Mesenchymal stem cell (in vitro differentiated cells and primary cell): ENCODE measurements around the gene LCN9.
"Not testable (repeated sequence)": the region's sequence is repeated elsewhere in the genome, so short reads cannot be mapped to it uniquely, and the experiment has no call there.

Source experiments
- DNase-seq: peaks from one replicate; pipeline ENCODE4 v3.0.0-alpha.2; 2013
- H2AFZ ChIP-seq: one replicate; pipeline ENCODE4 v1.6.1; 2013; ENCODE audit warnings: low read depth, mild to moderate bottlenecking, control low read depth, inconsistent platforms, low read length, moderate library complexity
- H2AK5ac ChIP-seq: 2 replicates; pipeline ENCODE4 v1.6.1; 2013; ENCODE audit warnings: low read length, moderate library complexity, mild to moderate bottlenecking, inconsistent platforms; ENCODE audit not compliant: severe bottlenecking
- H2BK120ac ChIP-seq: one replicate; pipeline ENCODE4 v1.6.1; 2013; ENCODE audit warnings: low read depth, mild to moderate bottlenecking, inconsistent platforms, low read length, moderate library complexity
- H2BK12ac ChIP-seq, 2 experiments: one replicate each; pipeline ENCODE4 v1.6.1; 2013; ENCODE audit warnings: inconsistent platforms in 2 of 2, low read length in 2 of 2, mild to moderate bottlenecking in 2 of 2, moderate library complexity in 2 of 2, control low read depth in 1 of 2
- H2BK15ac ChIP-seq: one replicate; pipeline ENCODE4 v1.6.1; 2013; ENCODE audit warnings: mild to moderate bottlenecking, low read depth, inconsistent platforms; ENCODE audit not compliant: poor library complexity, severe bottlenecking
- H2BK5ac ChIP-seq: 2 replicates; pipeline ENCODE4 v1.6.1; 2013; ENCODE audit warnings: low read depth, mild to moderate bottlenecking, low read length, control low read depth, inconsistent platforms; ENCODE audit not compliant: poor library complexity, severe bottlenecking
- H3K14ac ChIP-seq, 2 experiments: one replicate each; pipeline ENCODE4 v1.6.1; 2013; ENCODE audit warnings: inconsistent platforms in 2 of 2, low read length in 2 of 2, control low read depth in 1 of 2, mild to moderate bottlenecking in 1 of 2, moderate library complexity in 1 of 2
- H3K18ac ChIP-seq, 2 experiments: one replicate each; pipeline ENCODE4 v1.6.1; 2013; ENCODE audit warnings: inconsistent platforms in 2 of 2, low read length in 2 of 2, control low read depth in 1 of 2, low read depth in 1 of 2, mild to moderate bottlenecking in 1 of 2
- H3K23ac ChIP-seq, 2 experiments: one replicate each; pipeline ENCODE4 v1.6.1; 2013; ENCODE audit warnings: inconsistent platforms in 2 of 2, low read length in 2 of 2, mild to moderate bottlenecking in 2 of 2, moderate library complexity in 2 of 2, control low read depth in 1 of 2
- H3K27ac ChIP-seq: 2 replicates; pipeline ENCODE4 v1.5.1; 2013; ENCODE audit warnings: mild to moderate bottlenecking, moderate library complexity, low read length, control low read depth, inconsistent platforms; ENCODE audit not compliant: poor library complexity, severe bottlenecking
- H3K27me3 ChIP-seq, 2 experiments: 2 replicates each; pipeline versions ENCODE4 v1.6.1 to v1.7.0; 2013; ENCODE audit warnings: low read length in 2 of 2, mild to moderate bottlenecking in 2 of 2, moderate library complexity in 2 of 2, control low read depth in 1 of 2, inconsistent platforms in 1 of 2; ENCODE audit not compliant: control insufficient read depth in 1 of 2, insufficient read depth in 1 of 2
- H3K36me3 ChIP-seq, 2 experiments: 2 replicates each; pipeline versions ENCODE4 v1.6.1 to v1.7.0; 2013; ENCODE audit warnings: low read length in 2 of 2, control low read depth in 1 of 2, inconsistent platforms in 1 of 2, low read depth in 1 of 2, mild to moderate bottlenecking in 1 of 2; ENCODE audit not compliant: insufficient read depth in 2 of 2, control insufficient read depth in 1 of 2
- H3K4ac ChIP-seq, 2 experiments: one replicate each; pipeline ENCODE4 v1.6.1; 2013; ENCODE audit warnings: inconsistent platforms in 2 of 2, low read length in 2 of 2, mild to moderate bottlenecking in 2 of 2, moderate library complexity in 2 of 2, control low read depth in 1 of 2, low read depth in 1 of 2
- H3K4me1 ChIP-seq: 2 replicates; pipeline ENCODE4 v1.6.1; 2013; ENCODE audit warnings: low read depth, low read length, control low read depth; ENCODE audit not compliant: control insufficient read depth, insufficient read depth
- H3K4me2 ChIP-seq: 2 replicates; pipeline ENCODE4 v1.6.1; 2013; ENCODE audit warnings: low read length, mild to moderate bottlenecking, inconsistent platforms; ENCODE audit not compliant: poor library complexity, severe bottlenecking
- H3K4me3 ChIP-seq, 2 experiments: 2 replicates each; pipeline versions ENCODE4 v1.5.1 to v1.7.0; 2013; ENCODE audit warnings: low read length in 2 of 2, mild to moderate bottlenecking in 2 of 2, control low read depth in 1 of 2, low read depth in 1 of 2; ENCODE audit not compliant: insufficient read depth in 1 of 2
- H3K79me1 ChIP-seq: replicated peaks from 2 replicates; pipeline ENCODE4 v1.6.1; 2013; ENCODE audit warnings: mild to moderate bottlenecking, control low read depth, low read length, inconsistent platforms; ENCODE audit not compliant: poor library complexity, severe bottlenecking
- H3K9ac ChIP-seq: 2 replicates; pipeline ENCODE4 v1.7.0; 2013; ENCODE audit warnings: mild to moderate bottlenecking, low read length, moderate library complexity
- H3K9me3 ChIP-seq: 2 replicates; pipeline ENCODE4 v1.7.0; 2013; ENCODE audit warnings: mild to moderate bottlenecking, low read length; ENCODE audit not compliant: control insufficient read depth
- H4K8ac ChIP-seq: one replicate; pipeline ENCODE4 v1.6.1; 2013; ENCODE audit warnings: inconsistent platforms, mild to moderate bottlenecking, low read length, moderate library complexity
- H4K91ac ChIP-seq: one replicate; pipeline ENCODE4 v1.6.1; 2013; ENCODE audit warnings: mild to moderate bottlenecking, low read length, inconsistent platforms
- WGBS: methylation state at CpG from one replicate; pipeline ENCODE4 v1.1.7; 2013; ENCODE audit warnings: mixed read lengths; 5-methylcytosine and 5-hydroxymethylcytosine counted together

LCN9 gene

GRCh38 chr9:135665795-135666189, 2.7 kb downstream of the LCN9 start:
- H3K79me1 ChIP-seq = no peaks in the 10 kb centered on the region
- H3K9me3 ChIP-seq = no peaks in the 10 kb centered on the region
- H2BK15ac ChIP-seq = no peak overlapping the region
- H3K4me2 ChIP-seq = no peak overlapping the region
- H2BK5ac ChIP-seq = no peak overlapping the region
- no peak overlapping the region for H3K23ac ChIP-seq
- no peak overlapping the region for H3K14ac ChIP-seq
- no peak overlapping the region for H2BK12ac ChIP-seq
- no peak overlapping the region for H2AK5ac ChIP-seq
- no peak overlapping the region for H3K4ac ChIP-seq
- no peak for DNase-seq
- no peak overlapping the region for H4K91ac ChIP-seq
- WGBS = 86% methylated on average over 12 of the region's 12 CpGs
- H4K8ac ChIP-seq = no peak overlapping the region
- H2AFZ ChIP-seq = no peak overlapping the region
- H3K4me3 ChIP-seq = no peak overlapping the region
- no peak overlapping the region for H3K18ac ChIP-seq
- H3K9ac ChIP-seq = no peak overlapping the region
- H3K27ac ChIP-seq = no peak overlapping the region
- H3K27me3 ChIP-seq = peaks cover 0 to 3% of the 10 kb centered on the region in 2 experiments
- H3K36me3 ChIP-seq = no peaks in the 10 kb centered on the region
- no peaks in the 10 kb centered on the region for H3K4me1 ChIP-seq
- no peak overlapping the region for H2BK120ac ChIP-seq

- H3K4me1 ChIP-seq = no peaks in the 10 kb centered on the region
- H3K79me1 ChIP-seq = no peaks in the 10 kb centered on the region
- no peak overlapping the region for H3K4me3 ChIP-seq
- H4K8ac ChIP-seq = no peak overlapping the region
- no peak overlapping the region for H2BK5ac ChIP-seq
- H3K4ac ChIP-seq = no peak overlapping the region
- H3K18ac ChIP-seq = no peak overlapping the region
- no peak overlapping the region for H2AK5ac ChIP-seq
- H3K27me3 ChIP-seq = peaks cover 0 to 4% of the 10 kb centered on the region in 2 experiments
- H4K91ac ChIP-seq = no peak overlapping the region
- no peak overlapping the region for H2BK15ac ChIP-seq
- WGBS = 76% methylated on average over 22 of the region's 29 CpGs
- no peak overlapping the region for H3K14ac ChIP-seq
- no peak overlapping the region for H2AFZ ChIP-seq
- no peak overlapping the region for H3K23ac ChIP-seq
- H3K27ac ChIP-seq = no peak overlapping the region
- no peak overlapping the region for H2BK120ac ChIP-seq
- H3K9me3 ChIP-seq = no peaks in the 10 kb centered on the region
- no peak overlapping the region for H3K4me2 ChIP-seq
- no peak for DNase-seq
- no peak overlapping the region for H3K9ac ChIP-seq
- H3K36me3 ChIP-seq = no peaks in the 10 kb centered on the region
- no peak overlapping the region for H2BK12ac ChIP-seq
These were observed 3.7 kb downstream of the LCN9 start for GRCh38 chr9:135666534-135667462.

- DNase-seq = no peak
- Histone ChIP-seq H3K9ac (no peak overlapping the region), H4K8ac (no peak overlapping the region), H3K23ac (no peak overlapping the region), H4K91ac (no peak overlapping the region), H3K18ac (no peak overlapping the region), H2BK5ac (no peak overlapping the region), H3K79me1 (no peaks in the 10 kb centered on the region), H3K27me3 (peaks cover 0 to 10% of the 10 kb centered on the region in 2 experiments), H2BK120ac (no peak overlapping the region), H3K9me3 (no peaks in the 10 kb centered on the region), H3K36me3 (no peaks in the 10 kb centered on the region), H2AK5ac (no peak overlapping the region), H3K14ac (no peak overlapping the region), H3K4ac (no peak overlapping the region), H3K4me1 (no peaks in the 10 kb centered on the region), H3K4me3 (no peak overlapping the region), H2BK12ac (no peak overlapping the region), H2AFZ (no peak overlapping the region), H3K27ac (no peak overlapping the region), H3K4me2 (no peak overlapping the region), H2BK15ac (no peak overlapping the region)
- WGBS = 88% methylated on average over 9 of the region's 9 CpGs
These were observed 4.4 kb downstream of the LCN9 start for GRCh38 chr9:135667463-135668001.

- not testable (repeated sequence) for H3K4ac ChIP-seq, H2BK5ac ChIP-seq, H2AFZ ChIP-seq, H3K79me1 ChIP-seq, H4K91ac ChIP-seq, H2AK5ac ChIP-seq, H3K14ac ChIP-seq, DNase-seq, H3K18ac ChIP-seq, H2BK12ac ChIP-seq, H3K9ac ChIP-seq, H4K8ac ChIP-seq, H2BK15ac ChIP-seq, H3K9me3 ChIP-seq, H3K36me3 ChIP-seq, H3K4me2 ChIP-seq, H3K27ac ChIP-seq, H3K4me3 ChIP-seq, H3K27me3 ChIP-seq, H3K4me1 ChIP-seq, H3K23ac ChIP-seq, H2BK120ac ChIP-seq
- 71% methylated on average over 5 of the region's 5 CpGs for WGBS
These were observed 5.9 kb downstream of the LCN9 start for GRCh38 chr9:135669018-135669417.
